Measurements from ENCODE around the gene NAALADL1. TPM values are rescaled to one million over a fixed set of nuclear protein-coding genes. Genes with fewer than 3 reads are reported as not detected.

NAALADL1 gene
- total and polyA plus RNA-seq, 9 of the 15 experiments (the other 6 are each of a cell fraction or from before 2014, with no cell fraction given) = 0.06 to 0.72 (median 0.22) TPM; not detected in 4

DNA sequence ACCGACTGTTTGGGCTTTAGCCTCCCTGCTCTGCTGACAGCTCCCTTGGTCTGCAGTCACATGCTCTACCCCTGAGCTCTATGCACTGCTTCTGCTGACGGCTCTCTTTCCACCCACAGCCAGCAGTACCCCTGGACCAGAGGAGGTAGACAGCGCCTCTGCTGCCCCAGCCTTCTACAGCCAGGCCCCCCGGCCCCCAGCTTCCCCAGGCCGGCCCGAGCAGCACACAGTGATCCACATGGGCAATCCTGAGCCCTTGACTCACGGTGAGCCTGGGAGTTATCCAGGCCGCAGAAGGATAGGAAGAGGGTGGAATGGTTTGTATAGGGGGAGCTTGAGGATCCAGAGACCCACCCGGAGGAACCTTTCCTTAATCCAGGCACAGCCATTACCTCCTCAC lies 28.5 kb upstream of the NAALADL1 start:
- Histone ChIP-seq H3K27me3 (ENCODE audit: control insufficient read depth in 2 of 2, insufficient read depth in 2 of 2, low read length in 2 of 2) (no peaks in the 10 kb centered on the region; a peak in 1 of 5 replicates), H3K79me2 (ENCODE audit: control insufficient read depth, insufficient read depth, low read length) (peaks cover 36% of the 10 kb centered on the region), H3K9me3 (replicated peaks; ENCODE audit: control insufficient read depth, insufficient read depth, low read depth, low read length) (no peaks in the 10 kb centered on the region), H3K4me3 (no peak overlapping the region), H3K36me3 (ENCODE audit: control insufficient read depth, insufficient read depth, low read length) (peaks cover 60% of the 10 kb centered on the region), H2AFZ (ENCODE audit: low read depth, low read length) (no peak overlapping the region), H4K20me1 (replicated peaks; ENCODE audit: control insufficient read depth, insufficient read depth, low read length) (no peaks in the 10 kb centered on the region; the same call in 1 of the 2 replicates), H3K4me1 (replicated peaks in 1 of 2; ENCODE audit: control insufficient read depth in 2 of 2, insufficient read depth in 2 of 2, low read length in 2 of 2) (peaks cover 13 to 20% of the 10 kb centered on the region in 2 experiments), H3K4me2 (ENCODE audit: insufficient read depth, low read length) (no peak overlapping the region), H3K27ac (ENCODE audit: extremely low read depth, low read depth, low read length) (no peak overlapping the region), H3K9me1 (ENCODE audit: control insufficient read depth, insufficient read depth, low read length) (no peaks in the 10 kb centered on the region), H3K9ac (ENCODE audit: insufficient read depth in 1 of 2, low read depth in 2 of 2, low read length in 2 of 2) (no peak overlapping the region)
- POLR2A ChIA-PET = interaction anchor here (0.5 to 2.0 kb wide), 3 partner anchors 10 to 30 kb away, joined by 3 to 4 read pairs (median 3); partner anchors contain the start of gene ZNHIT2
- FAIRE-seq (no peak), ATAC-seq (no peak), DNase-seq (ENCODE audit: extremely low read depth in 1 of 4, low spot score in 3 of 4) (no peak)
- BruUV-seq (replicated peaks) = no TSS peak
- in situ Hi-C loops (cut with MboI) (no loop called here), intact Hi-C loops (cut with micrococcal nuclease) (no loop called here)
- CTCF ChIA-PET (ENCODE audit: low intra/inter-chr PET ratio) = no interaction called here
- WGBS (ENCODE audit: insufficient coverage, low coverage, missing lambda C conversion rate) = 87% methylated on average over 9 of the region's 9 CpGs
- TF ChIP-seq RBBP5 (IDR thresholded peaks at IDR 0.05; ENCODE audit: borderline replicate concordance, insufficient read depth, low read length, poor library complexity, severe bottlenecking) (no peak), BCOR (IDR thresholded peaks at IDR 0.05) (no peak), TAF1 (IDR thresholded peaks at IDR 0.05; ENCODE audit: control insufficient read depth, extremely low read depth, insufficient read depth, low read length, severe bottlenecking) (no peak), GABPB1 (CRISPR knock-in tag; IDR thresholded peaks at IDR 0.05) (no peak)

DNA sequence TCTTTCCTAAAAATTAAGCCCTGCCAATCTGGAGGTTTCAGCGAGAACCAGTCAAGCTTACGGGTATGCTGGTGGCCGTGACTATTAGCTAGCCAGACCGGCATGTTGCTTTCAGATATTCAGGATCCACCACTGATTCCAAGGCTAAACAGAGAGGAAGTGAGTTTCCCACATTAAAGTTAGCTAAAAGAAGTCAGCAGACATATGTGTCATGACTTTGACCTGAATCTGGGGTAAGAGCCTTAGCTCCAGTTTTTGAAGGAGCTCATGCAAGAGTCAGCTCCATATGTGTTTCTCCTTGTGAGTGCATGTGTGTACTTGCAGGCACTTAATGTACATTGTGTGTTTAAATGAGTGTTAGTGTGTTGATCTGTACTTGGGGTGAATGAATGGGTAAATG lies 27.1 kb upstream of the NAALADL1 start:
- Histone ChIP-seq H3K9me1 (ENCODE audit: control insufficient read depth, insufficient read depth, low read length) (no peaks in the 10 kb centered on the region), H3K4me3 (no peak overlapping the region; the same call in 1 of the 2 replicates), H3K36me3 (ENCODE audit: control insufficient read depth, insufficient read depth, low read length) (peaks cover 73% of the 10 kb centered on the region), H3K9ac (ENCODE audit: insufficient read depth in 1 of 2, low read depth in 2 of 2, low read length in 2 of 2) (peak overlapping the region; percentile 96; a peak in 2 of 4 replicates), H3K27me3 (ENCODE audit: control insufficient read depth in 2 of 2, insufficient read depth in 2 of 2, low read length in 2 of 2) (no peaks in the 10 kb centered on the region; a peak in 1 of 5 replicates), H3K4me2 (ENCODE audit: insufficient read depth, low read length) (peak overlapping the region; percentile 98; the same call in 1 of the 2 replicates), H3K4me1 (replicated peaks in 1 of 2; ENCODE audit: control insufficient read depth in 2 of 2, insufficient read depth in 2 of 2, low read length in 2 of 2) (peaks cover 13 to 20% of the 10 kb centered on the region in 2 experiments), H2AFZ (ENCODE audit: low read depth, low read length) (no peak overlapping the region), H3K9me3 (replicated peaks; ENCODE audit: control insufficient read depth, insufficient read depth, low read depth, low read length) (no peaks in the 10 kb centered on the region), H3K27ac (ENCODE audit: extremely low read depth, low read depth, low read length) (0 out of 3 replicates have a peak overlapping the region, but pooled peaks have one; percentile 90), H4K20me1 (replicated peaks; ENCODE audit: control insufficient read depth, insufficient read depth, low read length) (no peaks in the 10 kb centered on the region; the same call in 1 of the 2 replicates), H3K79me2 (ENCODE audit: control insufficient read depth, insufficient read depth, low read length) (peaks cover 48% of the 10 kb centered on the region)
- no peak for DNase-seq (ENCODE audit: extremely low read depth in 1 of 4, low spot score in 3 of 4)
- CTCF ChIA-PET (ENCODE audit: low intra/inter-chr PET ratio) = no interaction called here
- no TSS peak for BruUV-seq (replicated peaks)
- TF ChIP-seq, protein P1, sequence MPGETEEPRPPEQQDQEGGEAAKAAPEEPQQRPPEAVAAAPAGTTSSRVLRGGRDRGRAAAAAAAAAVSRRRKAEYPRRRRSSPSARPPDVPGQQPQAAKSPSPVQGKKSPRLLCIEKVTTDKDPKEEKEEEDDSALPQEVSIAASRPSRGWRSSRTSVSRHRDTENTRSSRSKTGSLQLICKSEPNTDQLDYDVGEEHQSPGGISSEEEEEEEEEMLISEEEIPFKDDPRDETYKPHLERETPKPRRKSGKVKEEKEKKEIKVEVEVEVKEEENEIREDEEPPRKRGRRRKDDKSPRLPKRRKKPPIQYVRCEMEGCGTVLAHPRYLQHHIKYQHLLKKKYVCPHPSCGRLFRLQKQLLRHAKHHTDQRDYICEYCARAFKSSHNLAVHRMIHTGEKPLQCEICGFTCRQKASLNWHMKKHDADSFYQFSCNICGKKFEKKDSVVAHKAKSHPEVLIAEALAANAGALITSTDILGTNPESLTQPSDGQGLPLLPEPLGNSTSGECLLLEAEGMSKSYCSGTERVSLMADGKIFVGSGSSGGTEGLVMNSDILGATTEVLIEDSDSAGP (CRISPR knock-in tag; IDR thresholded peaks at IDR 0.05) = no peak
- TF ChIP-seq ZNF274 (IDR thresholded peaks at IDR 0.05; ENCODE audit: borderline replicate concordance, low read depth, low read length) = no peak
- TF ChIP-seq PPARD (CRISPR knock-in tag; IDR thresholded peaks at IDR 0.05) = no peak
- 0 out of 2 replicates have a peak, but pooled peaks have one; percentile 9 for TF ChIP-seq SPI1 (IDR thresholded peaks at IDR 0.05; ENCODE audit: borderline replicate concordance, low read depth, low read length)
- TF ChIP-seq MAFF (IDR thresholded peaks at IDR 0.05; ENCODE audit: low read length) = no peak
- no peak for TF ChIP-seq TBL1XR1 (IDR thresholded peaks at IDR 0.05; ENCODE audit: low read length in 2 of 2)
- no peak for TF ChIP-seq BHLHE40 (IDR thresholded peaks at IDR 0.05; ENCODE audit: low read length)
- peak; percentile 65 for FAIRE-seq
- POLR2A ChIA-PET = interaction anchor here (0.6 to 1.5 kb wide), 14 partner anchors 9 to 393 kb away, joined by 3 to 7 read pairs (median 4); partner anchors contain the start of genes TM7SF2 and ZNHIT2
- 89% methylated on average over 4 of the region's 4 CpGs for WGBS (ENCODE audit: insufficient coverage, low coverage, missing lambda C conversion rate)
- intact Hi-C loops (cut with micrococcal nuclease) = no loop called here
- in situ Hi-C loops (cut with MboI) = no loop called here
- ATAC-seq = no peak

All from K562 (cell line).